Activated gamma-delta T cell treated with anti-CD3 and anti-CD28 coated beads, Interleukin-2, amount 50 U/mL, for 16 hours (primary cell): ENCODE data around the gene POLR1H.
A peak's percentile ranks its signal among the peaks of the same experiment; 100 is the strongest.

ENCODE experiments used
- DNase-seq: peaks from one replicate; pipeline ENCODE4 v3.0.0-alpha.2; 2020; ENCODE audit warnings: low read depth

Gene POLR1H

GRCh38 chr6:30062471-30063178, 1.6 kb downstream of the POLR1H start:
- DNase-seq, result no peak

- no peak for DNase-seq
These were observed 2.2 kb downstream of the POLR1H start for GRCh38 chr6:30063315-30063714.

- DNase-seq, result no peak
These were observed 5.0 kb downstream of the POLR1H start for GRCh38 chr6:30066082-30066481.

- peak; percentile 98 for DNase-seq
These were observed 5.8 kb downstream of the POLR1H start, which contains the start of gene PPP1R11 for GRCh38 chr6:30066577-30067459. Gene PPP1R11, plus strand, starts transcription at chr6:30067198. Its CDS starts 213 bp downstream, at chr6:30067411.

- no peak for DNase-seq
These were observed 6.5 kb downstream of the POLR1H start for GRCh38 chr6:30067460-30068139.

GRCh38 chr6:30071081-30071818, 10.2 kb downstream of the POLR1H start:
- DNase-seq, result no peak

GRCh38 chr6:30071858-30072257, 10.8 kb downstream of the POLR1H start:
- DNase-seq, result no peak

GRCh38 chr6:30073489-30074235, 12.6 kb downstream of the POLR1H start:
- no peak for DNase-seq

GRCh38 chr6:30074331-30075093, 13.4 kb downstream of the POLR1H start:
- DNase-seq, result no peak

- DNase-seq, result no peak
These were observed 14.2 kb downstream of the POLR1H start, which contains the start of gene RNF39 for GRCh38 chr6:30075094-30075789. Gene RNF39, minus strand, starts transcription at chr6:30075769. Its CDS starts 184 bp downstream, at chr6:30075585.

- DNase-seq, result no peak
These were observed 15.0 kb downstream of the POLR1H start for GRCh38 chr6:30075790-30076732.

GRCh38 chr6:30077218-30077617, 16.2 kb downstream of the POLR1H start:
- no peak for DNase-seq

- DNase-seq, result no peak
These were observed 26.8 kb downstream of the POLR1H start for GRCh38 chr6:30087876-30088275.

GRCh38 chr6:30091577-30092381, 30.7 kb downstream of the POLR1H start:
- DNase-seq, result no peak

GRCh38 chr6:30092852-30093543, 31.9 kb downstream of the POLR1H start:
- no peak for DNase-seq

GRCh38 chr6:30093951-30094661, 33.0 kb downstream of the POLR1H start:
- DNase-seq, result no peak
